ENCODE measurements around the gene EMP2. TPM values are rescaled to one million over a fixed set of nuclear protein-coding genes. Genes with fewer than 3 reads are reported as not detected.

Gene EMP2
- total and polyA plus RNA-seq, 2 of the 4 experiments (the other 2 are of a cell fraction) = 13.8 to 18.3 TPM

GRCh38 chr16:10572611-10573010 lies 7.8 kb downstream of the EMP2 start:
- Histone ChIP-seq H2BK120ac (ENCODE audit: low read depth, low read length) (no peak overlapping the region), H2BK5ac (ENCODE audit: low read depth, low read length, poor library complexity, severe bottlenecking) (no peak overlapping the region), H2AK5ac (ENCODE audit: low read depth, low read length) (no peak overlapping the region), H3K4ac (ENCODE audit: low read depth, low read length) (no peak overlapping the region), H3K27me3 (ENCODE audit: control insufficient read depth, insufficient read depth, low read length) (no peaks in the 10 kb centered on the region), H3K14ac (replicated peaks; ENCODE audit: low read depth, low read length) (no peak overlapping the region), H4K20me1 (ENCODE audit: insufficient read depth, low read length) (peaks cover 4% of the 10 kb centered on the region; the same call in 1 of the 2 replicates), H2BK20ac (ENCODE audit: low read depth, low read length) (no peak overlapping the region), H4K8ac (ENCODE audit: low read depth in 2 of 2, low read length in 2 of 2) (no peak overlapping the region), H2AK9ac (replicated peaks; ENCODE audit: low read depth, low read length, poor library complexity) (no peak overlapping the region), H3K79me1 (ENCODE audit: low read depth in 1 of 2, low read length in 2 of 2) (peaks cover 19 to 67% of the 10 kb centered on the region in 2 experiments), H2BK15ac (ENCODE audit: low read depth, low read length) (no peak overlapping the region), H3K9me3 (ENCODE audit: control insufficient read depth, insufficient read depth, low read length) (no peaks in the 10 kb centered on the region), H3K36me3 (ENCODE audit: control insufficient read depth, insufficient read depth, low read length) (no peaks in the 10 kb centered on the region), H4K5ac (ENCODE audit: low read depth, low read length) (no peak overlapping the region), H3K27ac (ENCODE audit: insufficient read depth, low read length) (no peak overlapping the region), H4K91ac (ENCODE audit: insufficient read depth, low read depth, low read length) (no peak overlapping the region), H3K9ac (ENCODE audit: low read depth, low read length) (no peak overlapping the region), H3K23ac (ENCODE audit: low read depth, low read length) (no peak overlapping the region), H2AFZ (replicated peaks; ENCODE audit: low read length, poor library complexity) (no peak overlapping the region), H3K56ac (ENCODE audit: extremely low read depth, insufficient read depth, low read length) (no peak overlapping the region), H3K18ac (ENCODE audit: low read depth, low read length) (no peak overlapping the region), H3K4me2 (ENCODE audit: low read depth, low read length) (no peak overlapping the region), H3K9me1 (ENCODE audit: insufficient read depth, low read length) (peaks cover 29% of the 10 kb centered on the region), H3K4me3 (ENCODE audit: insufficient read depth, low read depth, low read length) (no peak overlapping the region), H3K4me1 (ENCODE audit: control insufficient read depth, insufficient read depth, low read length) (peaks cover 22% of the 10 kb centered on the region)
- POLR2A ChIA-PET (ENCODE audit: unreplicated experiment) = no interaction called here
- TF ChIP-seq CTCF (conservative IDR thresholded peaks at IDR 0.05; ENCODE audit: low read depth, low read length) (no peak), FOS (IDR thresholded peaks at IDR 0.05; ENCODE audit: low read depth, low read length) (no peak), MXI1 (IDR thresholded peaks at IDR 0.05; ENCODE audit: borderline replicate concordance, low read depth, low read length) (no peak), RFX5 (IDR thresholded peaks at IDR 0.05; ENCODE audit: low read depth, low read length) (no peak), CHD1 (IDR thresholded peaks at IDR 0.05; ENCODE audit: low read depth, low read length) (no peak), NFE2L2 (IDR thresholded peaks at IDR 0.05; ENCODE audit: low read depth, low read length) (no peak), USF2 (IDR thresholded peaks at IDR 0.05; ENCODE audit: low read depth, low read length) (no peak), ELK1 (IDR thresholded peaks at IDR 0.05; ENCODE audit: borderline replicate concordance, low read depth, low read length) (no peak)
- intact Hi-C loops (cut with micrococcal nuclease) (no loop called here), dilution Hi-C loops (cut with HindIII; ENCODE audit: low sequenced_read_pairs, unreplicated experiment) (no loop called here), in situ Hi-C loops (cut with MboI; ENCODE audit: low sequenced_read_pairs) (no loop called here)
- ATAC-seq (ENCODE audit: low read depth) (no peak), DNase-seq (no peak)
- BruUV-seq (replicated peaks) = no TSS peak
- no CpG with 5 or more reads among the region's 3 CpGs for WGBS, 2 experiments (ENCODE audit: extremely low coverage in 2 of 2, insufficient read length in 1 of 2)
- CTCF ChIA-PET = no interaction called here
